GM19395 (cell line): ENCODE data around the gene DDX56.
"Not testable (repeated sequence)": the region's sequence is repeated elsewhere in the genome, so short reads cannot be mapped to it uniquely, and the experiment has no call there.

Experiments
- ATAC-seq: cut with Tn5 transposase; IDR thresholded peaks from one replicate; pipeline ENCODE4 v1.9.1; 2021; ENCODE audit warnings: mild to moderate bottlenecking, moderate library complexity; ENCODE audit not compliant: unreplicated experiment

DDX56 gene

DNA sequence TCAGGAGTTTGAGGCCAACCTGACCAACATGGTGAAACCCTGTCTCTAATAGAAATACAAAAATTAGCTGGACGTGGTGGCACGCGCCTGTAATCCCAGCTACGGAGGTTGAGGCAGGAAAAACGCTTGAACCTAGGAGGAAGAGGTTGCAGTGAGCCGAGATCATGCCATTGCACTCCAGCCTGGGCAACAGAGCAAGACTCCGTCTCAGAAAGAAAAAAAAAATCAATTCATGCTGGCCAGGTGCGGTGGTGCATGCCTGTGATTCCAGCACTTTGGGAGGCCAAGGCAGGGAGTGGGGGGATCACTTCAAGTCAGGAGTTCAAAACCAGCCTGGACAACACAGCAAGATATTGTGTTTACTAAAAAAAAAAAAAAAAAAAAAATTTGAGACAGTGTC is 23.5 kb upstream of the DDX56 start:
- not testable (repeated sequence) for ATAC-seq

DNA sequence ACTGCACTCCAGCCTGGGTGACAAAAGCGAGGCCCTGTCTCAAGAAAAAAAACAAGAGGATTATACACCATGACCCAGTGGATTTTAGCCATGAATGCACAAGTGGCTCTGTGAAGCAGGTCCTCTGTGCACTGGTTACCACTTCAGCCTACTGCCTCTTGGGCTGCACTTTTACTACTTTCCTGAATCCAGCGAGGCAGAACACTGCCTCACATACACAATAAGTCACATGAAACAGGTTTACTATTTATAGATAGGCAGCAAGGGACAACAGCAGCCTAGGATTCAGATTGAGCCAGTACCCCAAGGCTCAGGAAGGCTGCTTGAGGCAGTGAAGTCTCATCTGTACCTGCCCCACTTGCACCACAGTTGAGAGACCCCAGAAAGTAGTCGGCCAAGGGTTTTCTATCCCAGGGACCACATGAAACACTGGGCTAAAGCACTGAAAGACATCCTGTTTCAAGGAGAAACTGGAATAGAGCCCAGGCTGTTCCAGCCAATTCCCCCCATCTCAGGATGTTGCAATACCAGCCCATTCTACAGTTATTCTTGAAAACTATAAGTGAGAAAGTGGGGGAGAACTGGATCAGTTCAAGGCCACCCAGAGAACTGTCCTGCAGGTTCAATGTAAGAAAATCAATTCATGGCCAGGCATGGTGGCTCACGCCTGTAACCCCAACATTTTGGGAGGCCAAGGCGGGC is 22.4 kb upstream of the DDX56 start:
- no peak for ATAC-seq

DNA sequence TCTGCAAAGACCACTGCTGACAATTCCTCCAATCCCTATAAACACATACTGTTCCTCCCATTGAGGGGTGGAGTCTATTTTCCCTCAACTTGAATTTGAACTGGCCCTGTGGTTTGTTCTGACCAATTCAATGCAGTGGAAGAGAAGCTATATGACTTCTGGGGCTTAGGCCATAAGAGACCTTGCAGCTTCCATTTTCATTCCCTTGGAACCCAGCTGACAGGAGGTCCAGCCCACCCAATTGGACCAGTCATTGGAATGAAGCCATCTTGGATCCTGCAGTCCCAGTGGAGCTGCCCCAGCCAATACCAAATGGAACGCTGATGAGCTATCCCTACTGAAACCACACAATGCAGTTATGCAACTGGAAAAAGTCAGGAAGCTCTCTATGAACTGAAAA is 17.2 kb upstream of the DDX56 start:
- no peak for ATAC-seq

DNA sequence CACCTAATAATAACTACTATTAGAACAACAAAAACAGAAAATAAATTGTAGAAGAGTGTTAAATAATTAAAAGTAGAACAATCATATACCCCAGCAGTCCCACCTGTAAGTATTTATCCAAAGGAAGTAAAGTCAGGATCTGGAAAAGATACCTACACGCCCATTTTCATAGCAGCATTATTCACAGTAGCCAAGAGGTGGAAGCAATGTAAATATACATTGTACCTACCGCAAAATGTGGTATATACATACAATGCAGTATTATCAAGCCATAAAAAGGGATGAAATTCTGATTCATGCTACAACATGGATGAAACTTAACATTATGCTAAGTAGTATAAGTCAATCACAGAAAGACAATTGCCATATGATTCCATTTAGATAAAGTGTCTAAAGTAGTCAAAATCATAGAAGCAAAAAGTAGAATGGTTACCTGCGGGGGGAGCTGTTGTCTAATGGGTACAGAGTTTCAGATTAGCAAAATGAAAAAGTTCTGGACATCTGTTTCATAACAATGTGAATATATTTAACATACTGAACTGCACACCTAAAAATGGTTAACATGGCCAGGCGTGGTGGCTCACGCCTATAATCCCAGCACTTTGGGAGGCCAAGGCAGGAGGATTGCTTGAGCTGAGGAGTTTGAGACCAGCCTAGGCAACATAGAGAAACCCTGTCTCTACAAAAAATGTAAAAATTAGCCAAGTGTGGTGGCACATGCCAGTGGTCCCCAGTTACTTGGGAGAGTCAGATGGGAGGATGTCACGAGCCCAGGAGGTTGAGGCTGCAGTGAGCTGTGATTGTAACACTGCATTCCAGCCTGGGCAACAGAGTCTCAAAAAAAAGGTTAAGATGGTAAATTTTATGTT is 14.4 kb upstream of the DDX56 start:
- no peak for ATAC-seq

DNA sequence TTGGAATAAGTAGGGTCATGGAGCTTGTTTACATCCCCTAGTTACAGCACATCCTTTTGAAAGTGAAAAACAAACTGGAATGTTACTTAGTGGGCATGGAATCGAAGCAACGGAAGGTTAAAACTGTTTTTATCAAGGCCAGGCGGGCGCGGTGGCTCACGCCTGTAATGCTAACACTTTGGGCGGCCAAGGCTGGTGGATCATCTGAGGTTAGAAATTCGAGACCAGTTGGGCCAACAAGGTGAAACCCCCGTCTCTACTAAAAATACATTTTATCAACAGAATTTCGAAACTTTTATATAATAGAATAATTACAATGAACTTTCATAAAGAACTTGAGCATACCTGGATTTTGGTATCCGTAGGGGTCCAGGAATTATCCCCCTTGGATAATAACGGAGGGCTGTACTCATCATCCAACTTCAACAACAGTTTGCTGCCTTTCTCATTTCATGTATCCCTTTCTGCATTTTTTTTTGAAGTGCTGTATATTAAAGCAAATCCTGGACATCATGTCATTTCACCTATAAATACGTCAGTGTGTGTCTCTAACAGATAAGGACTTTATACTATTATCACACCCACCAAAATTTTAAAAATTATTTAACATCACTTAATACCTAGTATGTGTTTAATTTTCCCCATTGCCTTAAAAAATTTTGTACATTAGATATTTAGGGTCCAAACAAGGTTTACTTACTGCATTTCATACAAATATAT is 9.6 kb upstream of the DDX56 start:
- no peak for ATAC-seq

DNA sequence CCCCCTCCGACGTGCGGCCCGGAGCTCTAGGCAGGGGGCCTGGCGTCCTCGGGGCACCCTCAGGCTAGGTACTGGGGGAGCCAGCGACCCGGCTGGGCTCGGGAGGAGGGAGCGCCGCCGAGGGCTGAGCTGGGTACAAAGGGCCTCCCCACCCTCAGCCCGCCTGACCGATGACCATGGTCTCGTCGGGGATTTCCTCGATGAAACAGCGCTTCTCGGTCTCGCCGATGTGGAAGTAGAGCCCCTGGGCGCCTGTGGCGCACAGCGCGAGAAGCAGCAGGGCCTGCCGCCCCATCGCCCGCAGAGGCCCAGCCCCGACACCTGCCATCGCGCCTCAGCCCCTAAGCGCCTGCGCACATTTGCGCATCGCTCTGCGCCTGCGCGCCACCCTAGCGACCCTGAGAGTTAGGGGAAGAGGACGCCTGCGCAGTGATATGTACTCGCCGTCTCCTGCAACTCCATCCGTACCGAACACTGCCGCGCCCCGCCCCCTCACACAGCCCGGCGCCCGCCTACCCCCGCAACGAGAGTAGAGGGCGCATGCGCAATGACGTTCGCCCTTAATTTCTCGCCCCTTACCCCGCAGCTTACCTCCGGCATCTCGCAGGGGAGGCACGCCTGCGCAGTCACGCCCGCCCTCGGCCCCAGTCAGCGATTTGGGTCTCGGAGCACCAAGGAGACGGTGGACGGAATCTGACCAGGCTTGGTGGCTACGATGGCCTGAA is 8.3 kb upstream of the DDX56 start, which contains the start of gene TMED4:
Gene TMED4, minus strand, starts transcription at position 353 of the 725 bp plus-strand sequence. Its CDS starts 25 bp downstream, at position 328.
- ATAC-seq = peak; percentile 81

DNA sequence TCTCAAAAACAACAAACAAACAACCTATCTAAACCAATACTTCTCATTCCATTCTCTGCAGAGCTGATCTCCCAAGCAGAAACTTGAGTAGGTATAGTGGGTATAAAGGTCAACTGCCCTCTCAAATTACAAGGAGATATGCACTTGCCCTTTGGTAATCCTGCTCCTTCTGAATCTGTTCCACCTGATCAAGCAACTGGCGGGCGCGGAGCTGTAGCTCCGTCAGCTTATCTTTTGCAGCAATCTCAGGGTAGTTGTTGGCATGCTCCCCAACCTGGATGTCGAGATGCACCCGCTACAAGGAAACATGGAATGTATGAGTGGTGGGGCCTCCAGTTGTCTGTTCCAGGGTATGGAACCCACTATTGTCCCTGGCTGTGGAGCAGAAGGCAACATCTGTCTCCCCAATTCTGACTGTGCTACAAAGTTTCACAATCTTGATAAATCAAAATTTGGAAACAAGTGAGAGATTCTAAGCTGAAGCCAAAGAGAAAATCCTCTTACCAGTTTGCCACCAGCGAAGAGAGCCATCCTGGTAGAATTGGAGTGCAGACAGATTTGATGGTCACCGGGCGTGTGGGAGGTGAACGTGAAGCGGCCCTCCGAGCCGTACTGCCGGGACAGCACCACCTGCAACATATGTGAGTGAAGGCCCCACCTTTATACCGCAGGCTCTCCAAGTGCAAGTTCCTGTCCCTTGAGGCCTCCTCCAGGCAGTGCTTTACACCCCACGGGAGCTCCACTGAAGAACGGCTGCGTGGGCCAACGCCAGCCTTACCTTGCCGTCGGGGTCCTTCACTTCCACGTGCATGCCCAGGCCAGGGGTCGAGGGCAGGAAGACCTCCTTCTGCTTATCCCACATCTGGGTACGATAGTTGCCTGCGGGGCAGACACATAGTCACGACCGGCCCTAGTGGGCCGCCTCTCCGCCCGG is 7.5 kb upstream of the DDX56 start:
- peak; percentile 43 for ATAC-seq

DNA sequence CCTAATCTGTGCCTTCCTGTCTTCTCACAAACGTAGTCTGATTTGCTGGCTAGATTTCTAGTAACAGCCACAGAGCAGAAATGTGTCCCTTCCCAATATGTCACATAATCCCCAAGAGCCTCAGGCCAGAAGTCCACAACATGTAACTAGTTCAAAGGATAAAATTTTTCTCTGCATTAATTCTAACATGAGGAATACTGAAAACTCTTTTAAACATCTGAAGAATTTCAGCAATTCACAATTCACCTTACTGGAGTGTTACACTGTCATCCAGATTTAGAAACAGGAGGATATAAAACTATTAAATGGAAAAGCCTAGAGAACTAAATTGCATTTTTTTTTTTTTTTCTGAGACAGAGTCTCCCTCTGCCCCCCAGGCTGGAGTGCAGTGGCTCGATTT is 2.5 kb upstream of the DDX56 start:
- ATAC-seq = no peak

DNA sequence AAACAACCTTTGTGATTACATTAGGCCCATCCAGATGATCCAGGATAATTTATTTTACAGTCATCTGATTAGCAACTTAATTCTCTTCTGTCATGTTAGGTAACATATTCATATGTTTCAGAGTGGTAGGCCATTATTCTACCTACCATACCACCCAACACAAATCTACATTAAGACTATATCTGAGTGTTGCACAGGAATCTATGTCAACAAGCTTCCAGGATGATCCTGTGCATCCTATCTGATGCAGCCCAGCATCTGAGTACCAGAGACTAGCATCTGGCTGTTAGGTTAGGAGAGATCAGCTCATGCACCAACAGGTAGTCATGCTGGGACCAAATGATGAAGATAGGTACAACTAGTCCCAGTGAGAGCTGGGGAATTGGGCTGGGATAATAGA is 1.3 kb upstream of the DDX56 start:
- ATAC-seq = no peak

DNA sequence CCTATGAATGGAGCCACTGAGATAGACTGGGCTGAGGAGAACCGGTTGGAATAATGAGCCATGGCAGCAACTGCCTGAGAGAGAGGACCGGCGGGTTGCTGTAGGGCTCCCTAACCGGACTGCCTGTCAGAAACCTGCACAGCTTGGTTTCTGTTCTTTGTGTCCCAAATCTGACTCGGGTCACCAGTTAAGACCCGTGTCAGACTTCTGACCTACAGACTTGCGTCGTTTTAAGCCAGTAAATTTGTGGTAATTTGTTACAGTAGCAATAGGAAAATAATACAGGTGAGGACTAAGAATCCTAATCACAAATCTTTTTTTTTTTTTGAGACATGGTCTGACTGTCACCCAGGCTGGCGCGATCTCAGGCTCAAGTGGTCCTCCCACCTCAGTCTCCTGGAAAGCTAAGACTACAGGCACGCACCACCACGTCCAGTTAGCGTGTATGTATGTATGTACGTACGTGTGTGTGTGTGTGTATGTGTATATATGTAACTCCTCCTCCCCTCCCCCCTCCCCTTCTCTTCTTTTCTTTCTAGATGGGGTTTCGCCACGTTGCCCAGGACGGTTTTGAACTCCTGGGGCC is 672 bp upstream of the DDX56 start:
- no peak for ATAC-seq

DNA sequence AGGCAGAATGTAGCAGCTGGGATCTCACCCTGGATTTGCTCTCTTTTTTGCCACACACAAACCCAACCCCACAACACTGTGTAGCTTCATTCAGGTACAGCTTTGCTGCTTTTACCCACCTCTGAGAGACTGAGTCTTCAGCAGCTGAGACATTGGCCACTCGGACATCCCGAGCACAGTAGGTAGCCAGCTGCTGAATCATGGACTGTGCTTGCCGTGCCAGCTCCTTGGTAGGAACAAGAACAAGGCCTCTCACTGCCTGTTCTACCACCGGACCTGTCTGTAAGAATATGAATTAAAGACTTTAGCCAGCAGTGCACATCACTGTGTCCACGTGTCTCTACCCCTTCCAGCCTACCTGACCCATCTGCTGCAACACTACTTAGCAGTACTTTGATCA is 937 bp downstream of the DDX56 start:
- no peak for ATAC-seq

DNA sequence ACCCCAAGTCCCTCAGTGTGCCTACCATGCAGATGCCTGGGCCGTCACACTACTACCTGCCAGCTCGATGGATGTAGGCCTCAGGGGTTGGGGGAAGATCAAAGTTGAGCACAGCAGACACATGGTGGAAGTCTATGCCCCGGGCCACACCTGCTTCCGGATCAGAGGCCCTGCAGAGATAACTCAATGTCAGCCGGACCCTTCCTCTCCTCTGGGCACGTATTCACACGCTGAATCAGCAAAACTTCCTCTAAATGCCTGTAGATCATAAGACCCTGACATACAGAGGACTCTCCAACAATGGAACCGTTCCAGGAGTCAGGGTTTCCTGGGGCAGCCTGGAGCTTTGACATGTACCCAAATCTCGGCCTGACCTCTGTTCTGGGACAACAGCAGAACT is 3.7 kb downstream of the DDX56 start:
- ATAC-seq = no peak

DNA sequence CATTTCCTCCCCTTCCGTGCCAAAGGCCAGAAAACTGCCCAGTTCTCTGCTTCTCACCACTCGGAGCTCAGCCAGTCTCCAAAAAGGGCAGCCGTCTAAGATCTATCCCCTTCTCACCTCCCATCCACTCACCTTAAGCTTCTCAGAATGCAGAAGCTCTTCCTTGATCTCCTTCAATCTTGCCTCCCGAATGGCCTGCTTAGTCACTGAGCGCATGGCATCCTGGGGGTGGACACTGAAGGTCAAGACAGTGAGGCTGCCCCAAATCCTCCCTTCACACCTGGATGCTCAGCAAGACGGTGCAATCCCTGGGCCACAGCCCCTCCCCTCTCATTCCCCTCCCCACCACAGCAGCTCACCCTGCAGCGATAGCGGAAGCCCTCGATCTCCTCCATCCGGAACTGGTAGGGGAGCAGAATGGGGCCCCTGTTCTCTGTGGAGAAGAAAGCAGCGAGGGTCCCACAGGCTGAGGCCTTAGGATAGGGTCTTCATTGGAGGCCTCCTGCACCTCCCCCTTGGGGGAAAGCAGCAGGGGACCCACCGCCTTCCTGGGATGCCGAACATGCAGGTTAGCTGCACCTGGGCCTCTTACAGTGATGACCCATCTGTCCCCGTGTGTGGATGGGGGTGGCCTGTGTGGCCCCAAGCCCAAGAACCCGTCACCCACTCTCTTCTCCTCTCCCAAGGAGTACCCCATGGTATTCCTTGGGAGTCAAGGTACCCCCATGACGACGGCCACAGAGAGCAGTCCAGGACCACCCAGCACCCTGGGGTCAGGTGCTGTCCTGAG is 4.7 kb downstream of the DDX56 start:
- ATAC-seq = no peak

DNA sequence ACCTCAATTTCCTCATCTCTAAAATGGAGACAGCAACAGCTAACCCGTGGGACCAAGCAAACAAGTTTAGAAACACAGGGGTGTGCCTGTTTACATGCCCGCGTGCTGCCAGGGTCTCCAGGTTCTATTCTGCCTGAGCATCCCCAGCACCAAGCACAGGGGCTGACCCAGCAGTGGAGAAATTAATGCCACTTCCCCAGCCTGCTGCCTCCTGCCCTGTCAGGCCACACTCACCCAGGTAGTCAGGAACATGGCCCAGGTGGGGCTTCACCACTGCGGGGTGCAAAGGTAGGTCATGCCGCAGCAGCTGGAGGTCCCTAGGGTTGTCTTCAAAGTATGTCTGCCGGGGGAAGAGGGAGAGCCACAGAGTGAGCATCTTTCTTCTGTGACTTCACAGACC is 5.8 kb downstream of the DDX56 start:
- ATAC-seq = no peak

DNA sequence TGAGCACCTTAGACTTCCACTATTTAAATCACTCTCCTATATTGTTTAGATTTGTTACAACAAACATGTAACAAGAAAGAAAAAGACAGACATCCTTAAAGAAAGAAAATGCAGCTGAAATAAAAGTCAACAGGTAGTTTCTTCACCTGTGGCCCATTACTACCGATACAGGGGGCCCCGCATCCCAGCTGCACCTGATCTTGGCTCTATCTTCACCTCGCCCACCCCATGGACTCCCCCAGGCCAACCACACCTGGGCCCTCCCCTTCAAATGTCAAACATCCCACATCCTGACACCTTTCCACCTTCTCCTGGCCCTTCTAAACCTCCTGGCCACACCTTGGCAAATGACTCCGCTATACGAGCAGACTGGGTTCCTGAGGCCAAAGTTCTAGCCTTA is 7.0 kb downstream of the DDX56 start:
- no peak for ATAC-seq

DNA sequence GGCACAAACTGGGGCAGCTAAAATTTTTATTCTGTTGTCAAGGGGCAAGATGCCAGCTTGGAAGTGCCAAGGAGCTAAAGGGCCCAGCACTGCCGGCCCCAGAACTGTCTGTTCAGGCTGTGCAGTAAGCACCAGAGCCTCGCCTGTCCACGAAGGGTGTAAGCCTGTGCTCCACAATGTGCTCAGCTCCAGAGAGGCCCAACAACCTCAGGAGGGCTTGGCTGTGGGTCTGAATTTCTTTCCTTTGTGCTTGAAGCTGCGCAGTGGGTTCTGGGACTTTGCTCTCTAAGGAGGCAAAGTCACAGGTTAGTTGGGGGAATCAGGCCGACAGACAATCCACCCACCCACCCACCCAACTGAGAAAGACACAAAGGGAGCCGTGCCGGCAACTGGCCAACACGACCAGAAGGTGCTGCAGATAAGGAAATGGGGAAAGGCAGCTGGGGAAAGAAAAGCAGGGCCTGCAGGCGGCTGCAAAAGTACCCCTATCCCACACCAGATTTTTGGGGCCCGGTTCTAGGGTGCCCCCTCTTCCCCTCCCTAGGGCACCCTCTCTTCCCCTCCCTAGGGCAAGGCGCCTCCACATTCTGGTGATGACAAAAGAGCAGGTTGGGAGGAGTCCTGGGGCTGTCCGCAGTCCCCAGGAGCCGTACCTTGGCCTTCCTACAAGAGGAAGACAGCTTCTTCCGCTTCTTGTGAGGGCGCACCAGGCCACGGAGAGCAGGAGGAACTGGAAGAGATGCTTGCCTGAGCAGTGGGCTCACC is 7.7 kb downstream of the DDX56 start:
- ATAC-seq = peak; percentile 39

DNA sequence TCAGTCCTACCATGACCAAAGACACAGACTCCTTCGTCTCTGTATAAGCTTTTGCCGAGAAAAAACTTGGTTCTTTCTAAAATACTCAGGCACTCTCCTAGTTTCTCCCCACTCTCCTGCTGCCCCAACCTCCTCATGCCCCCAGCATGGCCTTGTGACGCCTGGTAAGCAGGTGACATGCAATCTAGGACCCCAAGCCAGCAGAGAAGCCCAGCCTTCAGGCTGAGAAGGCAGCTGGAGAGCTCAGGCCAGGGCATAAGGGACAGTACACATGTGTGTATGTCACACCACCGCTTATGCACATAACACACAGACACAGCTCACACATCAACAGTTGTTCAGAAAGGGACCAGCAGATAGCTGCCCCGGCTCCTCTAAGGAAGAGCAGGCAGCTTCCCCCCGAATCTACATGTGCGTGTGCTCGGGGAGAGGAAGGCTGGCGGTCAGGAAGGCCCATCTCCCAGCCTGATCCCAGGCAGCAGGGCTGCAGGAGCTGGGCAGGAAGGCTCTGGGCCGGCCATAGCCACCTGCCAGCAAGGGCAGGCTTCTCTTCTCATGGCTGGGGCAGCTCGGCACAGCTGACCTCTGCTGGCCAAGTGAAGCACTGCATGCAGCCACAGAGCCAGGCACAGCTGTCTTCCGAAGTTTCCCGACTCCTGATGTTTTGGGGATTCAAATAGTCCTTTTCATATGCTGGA is 8.5 kb downstream of the DDX56 start:
- peak; percentile 80 for ATAC-seq
